HG03135 (cell line): ENCODE data around the gene SFXN3.

Source experiments
- ATAC-seq: cut with Tn5 transposase; IDR thresholded peaks from one replicate; pipeline ENCODE4 v1.9.1; 2021; ENCODE audit warnings: mild to moderate bottlenecking, moderate library complexity; ENCODE audit not compliant: unreplicated experiment

SFXN3 gene

DNA sequence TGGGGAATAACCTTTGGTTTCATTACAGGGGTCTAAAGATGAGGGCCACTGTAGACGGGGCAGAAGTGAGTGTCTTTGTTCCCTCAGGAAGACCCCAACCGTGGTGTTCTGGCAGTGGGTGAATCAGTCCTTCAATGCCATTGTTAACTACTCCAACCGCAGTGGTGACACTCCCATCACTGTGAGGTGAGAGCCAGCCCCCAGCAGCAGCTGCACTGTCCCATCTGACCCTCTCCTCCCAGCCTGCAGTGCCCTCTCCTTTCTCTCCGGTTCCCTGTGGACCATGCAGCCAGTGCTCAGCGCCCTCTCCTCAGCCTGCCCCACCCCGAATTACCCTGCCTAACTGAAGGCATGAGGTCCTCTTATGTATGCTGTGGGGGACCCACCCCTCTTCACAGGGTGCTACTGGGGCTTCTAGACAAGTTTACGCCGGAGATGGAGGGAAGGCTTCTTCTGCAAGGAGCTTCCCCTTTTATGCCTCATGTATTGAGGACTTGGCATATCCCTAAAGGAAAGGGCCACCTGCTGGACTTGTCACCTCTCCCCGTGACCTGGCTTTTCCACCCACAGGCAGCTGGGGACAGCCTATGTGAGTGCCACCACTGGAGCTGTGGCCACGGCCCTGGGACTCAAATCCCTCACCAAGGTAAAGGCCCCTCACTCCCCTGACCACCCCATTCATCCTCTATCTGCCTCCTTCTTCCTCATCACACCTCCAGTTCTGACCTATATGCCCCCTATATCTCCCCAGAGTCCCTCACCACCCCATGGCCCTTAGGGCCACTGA lies 5.1 kb downstream of the SFXN3 start:
- no peak for ATAC-seq

DNA sequence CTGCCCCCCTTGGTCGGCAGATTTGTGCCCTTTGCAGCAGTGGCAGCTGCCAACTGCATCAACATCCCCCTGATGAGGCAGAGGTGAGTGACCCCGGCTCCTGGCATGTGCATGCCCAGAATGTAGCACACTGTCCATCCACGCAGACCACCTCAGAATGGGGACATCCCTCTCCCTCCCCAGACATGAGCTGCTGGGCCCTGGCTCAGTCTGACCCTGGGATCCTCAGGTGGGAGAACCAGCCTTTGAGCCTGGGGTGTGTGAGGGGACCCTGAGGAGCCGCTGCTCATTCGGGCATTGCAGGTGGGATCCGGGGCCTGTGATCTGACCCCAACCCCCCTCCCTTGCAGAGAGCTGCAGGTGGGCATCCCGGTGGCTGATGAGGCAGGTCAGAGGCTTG lies 5.7 kb downstream of the SFXN3 start:
- ATAC-seq, result no peak

GRCh38 chr10:101038484-101038883 lies 7.5 kb downstream of the SFXN3 start:
- no peak for ATAC-seq

- no peak for ATAC-seq
These were observed 9.0 kb downstream of the SFXN3 start for GRCh38 chr10:101040061-101040460.

GRCh38 chr10:101040851-101041250 lies 9.8 kb downstream of the SFXN3 start:
- ATAC-seq, result no peak

GRCh38 chr10:101041252-101041761 lies 10.3 kb downstream of the SFXN3 start:
- peak; percentile 50 for ATAC-seq

DNA sequence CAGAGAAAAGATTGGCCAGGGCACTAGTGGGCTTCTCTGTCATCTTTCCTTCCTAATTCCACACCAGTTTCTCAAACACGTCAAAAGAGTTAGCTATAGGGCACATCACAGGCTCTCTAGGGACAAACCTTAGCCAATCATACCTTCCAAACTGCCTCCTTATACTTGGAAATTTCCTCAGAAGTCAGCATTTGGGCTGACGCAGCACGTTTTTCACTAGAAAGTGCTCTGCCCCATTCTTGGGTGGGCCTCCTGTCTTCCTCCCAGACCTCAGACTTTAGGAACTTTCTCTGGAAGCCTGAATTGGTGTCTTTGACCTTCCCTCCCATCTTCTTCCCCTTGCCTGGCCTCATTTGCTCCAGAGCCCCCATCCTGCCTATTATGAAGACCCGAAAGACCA lies 11.1 kb downstream of the SFXN3 start:
- ATAC-seq, result no peak

DNA sequence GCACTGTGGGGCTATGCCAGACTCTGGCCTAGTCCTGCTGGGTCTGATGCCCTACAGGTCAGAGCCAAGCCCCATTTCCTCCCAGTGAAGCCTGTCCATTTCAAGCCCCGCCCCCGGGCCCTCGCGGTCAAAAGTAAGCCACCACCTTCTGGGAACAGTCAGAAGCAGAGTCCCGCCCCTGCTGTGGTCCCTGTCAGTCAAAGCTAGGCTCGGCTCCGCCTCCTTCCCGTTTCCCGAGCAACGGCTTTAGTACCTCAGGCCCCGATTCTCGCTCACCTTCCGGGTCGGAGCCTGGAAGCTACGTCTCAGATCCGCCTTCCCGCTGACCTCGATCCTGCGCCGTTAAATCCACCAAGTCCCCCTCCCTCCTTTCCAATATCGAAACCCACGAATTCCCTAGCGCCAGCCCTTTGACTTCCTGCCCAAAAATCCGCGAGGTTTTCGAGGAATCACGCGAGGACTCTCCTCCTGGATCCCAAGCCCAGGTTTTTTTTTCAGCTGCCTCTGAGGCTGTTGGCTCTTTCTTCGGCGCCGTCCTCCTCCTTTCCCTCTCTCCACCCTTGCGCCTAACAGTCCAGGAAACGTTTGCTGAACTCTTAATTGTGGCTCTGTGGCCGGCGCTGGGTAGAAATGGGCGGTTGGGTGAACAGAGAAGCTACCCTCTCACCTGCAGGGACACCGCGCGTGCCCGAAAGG lies 11.8 kb downstream of the SFXN3 start:
- peak; percentile 88 for ATAC-seq

- peak; percentile 13 for ATAC-seq
These were observed 12.3 kb downstream of the SFXN3 start for GRCh38 chr10:101043363-101043707.

DNA sequence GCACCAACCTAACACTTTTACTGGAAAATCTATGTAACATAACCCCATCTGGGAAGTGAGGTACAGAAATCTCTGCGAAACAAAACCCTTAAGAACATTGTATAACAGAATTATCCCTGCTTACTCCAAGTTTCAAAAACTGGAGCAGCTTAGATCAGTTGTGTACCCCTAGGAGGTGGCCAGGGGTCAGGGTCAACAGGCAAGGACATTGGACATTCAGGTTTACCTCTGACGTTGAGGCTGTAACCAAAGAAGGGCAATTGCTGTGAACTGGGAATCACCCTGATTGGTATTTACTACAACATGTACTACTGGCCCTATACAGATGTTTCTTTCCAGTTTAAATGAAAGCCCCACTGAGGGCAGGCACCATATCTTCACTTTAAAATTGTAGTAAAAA lies 13.1 kb downstream of the SFXN3 start:
- ATAC-seq, result no peak

- no peak for ATAC-seq
These were observed 15.6 kb downstream of the SFXN3 start for GRCh38 chr10:101046332-101047238.

- ATAC-seq, result no peak
These were observed 16.2 kb downstream of the SFXN3 start for GRCh38 chr10:101047268-101047667.

DNA sequence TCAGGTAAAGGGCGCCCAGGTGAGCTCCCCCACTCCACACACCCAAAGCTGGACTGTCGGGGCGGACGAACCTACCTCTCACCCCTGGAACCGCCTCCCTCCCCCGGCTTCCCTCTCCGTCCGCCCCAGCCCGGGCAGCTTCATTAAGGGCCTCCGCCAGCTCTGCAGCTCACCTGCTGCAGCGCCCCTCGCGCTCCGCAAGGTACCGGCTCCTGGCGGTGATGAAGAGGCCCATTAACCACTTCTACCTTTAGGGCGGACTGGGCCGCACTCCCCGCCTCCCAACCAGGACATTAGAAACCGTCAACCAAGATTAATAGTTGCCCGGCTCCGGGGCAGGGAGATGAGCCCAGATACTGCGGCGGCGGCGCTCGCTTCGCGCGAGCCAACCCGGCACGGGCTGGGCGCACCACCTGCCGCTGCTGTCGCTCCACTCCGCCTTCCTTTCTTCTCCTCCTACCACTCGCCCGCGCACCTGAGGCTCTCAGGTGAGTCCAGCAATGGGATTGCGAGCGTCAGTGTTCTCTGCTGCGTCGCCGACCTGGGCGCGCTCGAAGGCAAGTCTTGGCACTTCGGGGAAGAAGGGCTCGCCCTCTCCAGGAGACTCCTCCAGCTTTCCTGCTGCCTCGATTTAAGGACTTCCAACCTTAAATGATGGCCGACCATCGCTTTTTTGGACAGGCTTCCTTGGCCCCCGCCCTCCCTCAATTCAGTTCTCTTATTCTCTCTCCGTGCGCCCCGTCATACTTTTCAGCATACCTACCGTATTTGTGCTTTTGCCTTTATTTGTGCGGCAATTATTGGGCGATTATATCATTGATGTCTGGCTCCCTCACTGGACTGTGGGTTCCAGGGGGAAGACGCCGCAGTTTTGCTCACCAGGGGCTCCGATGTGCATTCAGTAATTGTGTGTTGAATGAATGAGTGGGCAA lies 17.2 kb downstream of the SFXN3 start:
- ATAC-seq, result no peak

DNA sequence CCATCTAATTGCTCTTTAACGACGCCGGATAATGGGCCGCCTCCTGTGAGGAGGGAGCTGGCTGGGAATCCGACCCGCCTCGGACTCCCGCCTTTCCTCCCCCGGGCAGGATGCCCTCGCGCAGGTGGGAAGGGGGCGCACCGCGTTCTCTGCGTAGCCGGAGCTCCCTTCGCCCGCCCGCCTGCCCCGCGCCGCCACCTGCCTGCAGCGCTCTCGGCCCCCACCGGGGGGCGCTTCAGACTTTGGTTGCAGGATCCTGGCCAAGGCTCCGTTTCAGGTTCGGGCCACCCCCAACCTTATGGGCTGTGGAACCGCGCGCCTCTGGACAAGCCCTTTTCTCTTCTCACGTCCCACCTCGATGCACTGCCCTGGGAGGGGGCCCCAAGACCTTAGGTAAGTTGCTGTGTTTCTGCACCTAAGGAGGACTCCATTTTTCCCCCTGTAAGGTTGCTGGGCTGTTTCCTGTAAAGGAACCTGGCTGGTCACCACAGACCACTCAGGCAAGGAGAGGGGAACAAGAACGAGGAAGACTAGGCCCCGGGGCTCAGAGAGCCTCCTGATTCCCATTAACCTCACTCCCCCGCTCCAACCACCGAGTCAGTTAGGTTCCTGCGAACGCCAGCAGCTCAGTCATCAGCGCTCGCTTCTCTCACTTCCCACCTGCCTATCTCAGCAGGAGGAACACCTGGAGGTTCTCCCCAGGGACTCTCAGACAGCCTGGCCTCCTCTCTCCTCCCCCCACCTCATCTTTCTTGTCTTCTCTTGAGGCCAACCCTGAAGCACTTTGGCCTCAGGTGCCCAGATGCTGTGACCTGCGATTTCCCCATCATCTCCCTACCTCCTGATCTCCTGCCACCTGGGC lies 19.4 kb downstream of the SFXN3 start:
- ATAC-seq, result peak; percentile 83

- no peak for ATAC-seq
These were observed 21.3 kb downstream of the SFXN3 start for GRCh38 chr10:101052285-101052684.

GRCh38 chr10:101053516-101053915 lies 22.5 kb downstream of the SFXN3 start:
- ATAC-seq, result no peak

DNA sequence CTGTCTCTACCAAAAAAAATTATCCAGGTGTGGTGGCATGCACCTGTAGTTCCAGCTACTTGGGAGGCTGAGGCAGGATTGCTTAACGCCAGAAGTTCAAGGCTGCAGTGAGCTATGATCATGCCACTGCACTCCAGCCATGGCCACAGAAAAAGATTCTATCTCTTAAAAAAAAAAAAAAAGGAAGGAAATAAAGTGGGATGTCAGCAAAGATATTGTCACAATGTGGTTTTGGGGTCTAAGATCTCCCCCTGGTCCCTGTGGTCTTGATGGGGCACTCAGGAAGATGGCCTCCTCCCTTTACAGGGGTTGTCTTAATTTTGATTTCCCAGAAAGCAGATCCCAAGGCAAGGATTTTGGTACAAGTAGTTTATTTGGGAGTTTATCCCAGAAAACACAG lies 23.3 kb downstream of the SFXN3 start:
- ATAC-seq, result no peak

DNA sequence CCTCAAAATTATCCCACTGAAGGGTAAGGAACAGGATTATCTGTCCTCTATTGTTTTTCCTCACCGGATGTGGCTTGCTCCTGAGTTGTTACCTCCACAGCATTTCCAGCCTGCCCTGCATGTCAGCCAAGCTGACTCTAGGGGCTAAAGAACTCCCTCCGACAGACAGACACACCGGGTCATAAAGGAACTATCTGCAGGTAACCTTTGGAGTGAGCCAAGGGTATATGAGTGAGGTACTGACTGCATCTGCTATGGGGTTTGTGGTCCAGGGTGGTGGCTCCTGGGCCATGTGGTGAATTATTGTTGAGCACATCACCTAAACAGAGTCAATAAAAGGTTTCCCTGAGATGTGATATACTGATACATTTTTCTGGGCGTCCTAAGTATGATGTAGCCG lies 23.8 kb downstream of the SFXN3 start:
- ATAC-seq, result no peak

GRCh38 chr10:101055411-101055810 lies 24.4 kb downstream of the SFXN3 start:
- no peak for ATAC-seq
